GM19043 (cell line): ENCODE measurements around the gene LRBA.

Source experiments
- ATAC-seq: cut with Tn5 transposase; IDR thresholded peaks from one replicate; pipeline ENCODE4 v1.9.1; 2021; ENCODE audit warnings: low read depth; ENCODE audit not compliant: unreplicated experiment

LRBA gene

DNA sequence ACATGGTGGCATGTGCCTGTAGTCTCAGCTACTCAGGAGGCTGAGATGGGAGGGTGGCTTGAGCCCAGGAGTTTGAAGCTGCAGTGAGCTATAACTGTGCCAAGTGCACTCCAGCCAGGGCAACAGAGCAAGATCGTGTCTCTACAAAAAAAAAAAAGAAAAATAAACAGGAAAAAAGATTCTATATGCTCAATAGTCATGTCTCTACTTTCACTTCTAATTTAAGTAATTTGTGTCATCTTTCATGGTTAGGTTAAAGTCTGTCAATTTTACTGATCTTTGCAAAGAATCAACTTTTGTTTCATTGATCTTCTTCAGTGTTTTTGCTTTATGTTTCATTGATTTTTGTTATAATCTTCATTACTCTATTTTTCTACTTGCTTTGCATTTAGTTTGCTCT lies 539.3 kb downstream of the LRBA start:
- no peak for ATAC-seq

DNA sequence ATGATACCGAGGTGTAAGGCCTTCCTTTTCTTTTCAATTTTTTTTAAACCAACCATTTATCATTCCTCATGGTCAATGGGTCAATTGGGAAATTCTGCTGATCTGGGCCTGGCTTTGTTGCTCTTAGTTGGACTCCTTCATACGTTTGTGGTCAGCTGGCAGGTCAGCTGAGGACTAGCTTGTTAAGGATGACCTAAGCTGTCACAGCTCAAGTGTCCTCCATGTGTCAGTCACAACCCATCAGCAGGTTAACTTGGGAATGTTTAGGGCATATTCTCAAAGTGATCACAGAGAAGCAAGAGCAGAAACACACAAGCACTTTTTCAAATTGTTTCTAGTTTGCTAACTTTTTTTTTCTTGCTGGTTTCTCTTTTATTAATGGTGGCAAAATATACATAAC lies 550.6 kb downstream of the LRBA start:
- ATAC-seq: no peak

- no peak for ATAC-seq
Measured at GRCh38 chr4:150462743-150463142, 552.3 kb downstream of the LRBA start.

DNA sequence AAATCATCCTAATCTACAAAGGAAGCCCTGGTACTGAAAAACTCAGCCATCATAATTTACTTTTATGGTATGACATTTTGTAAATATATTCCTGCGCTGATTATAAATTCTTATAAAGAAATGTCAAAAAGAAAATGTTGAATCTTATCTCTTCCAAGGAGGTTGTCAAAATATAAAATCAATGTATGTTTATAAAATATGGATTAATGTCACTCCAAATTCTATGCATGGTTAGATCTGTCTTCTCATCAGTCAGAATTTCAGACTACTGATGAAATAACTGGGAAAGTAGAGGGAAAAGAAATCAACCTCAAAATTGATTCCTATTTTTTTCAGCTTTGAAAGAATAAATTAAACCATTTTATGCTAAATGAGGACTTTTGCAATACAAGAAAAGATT lies 553.1 kb downstream of the LRBA start:
- no peak for ATAC-seq

DNA sequence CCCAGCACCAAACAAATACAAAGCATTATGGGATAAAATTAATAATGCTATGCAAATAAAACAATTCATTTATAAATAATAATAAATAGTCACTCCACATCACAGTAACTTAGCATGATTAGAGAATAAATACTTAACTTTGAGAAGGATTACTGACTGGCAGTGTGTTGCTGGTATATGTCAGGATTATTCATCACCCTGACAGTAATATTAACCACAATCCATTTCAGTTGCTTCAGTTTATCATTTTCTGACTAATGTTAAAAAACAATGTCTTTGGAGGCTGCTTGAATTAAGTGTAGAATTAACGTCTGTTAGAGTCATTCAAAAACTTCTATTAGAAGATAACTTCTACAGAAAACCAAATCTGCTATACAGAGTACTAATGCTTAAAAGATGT lies 557.3 kb downstream of the LRBA start:
- ATAC-seq: no peak

GRCh38 chr4:150451883-150452282 lies 563.2 kb downstream of the LRBA start:
- ATAC-seq: no peak

GRCh38 chr4:150447356-150447755 lies 567.7 kb downstream of the LRBA start:
- no peak for ATAC-seq

DNA sequence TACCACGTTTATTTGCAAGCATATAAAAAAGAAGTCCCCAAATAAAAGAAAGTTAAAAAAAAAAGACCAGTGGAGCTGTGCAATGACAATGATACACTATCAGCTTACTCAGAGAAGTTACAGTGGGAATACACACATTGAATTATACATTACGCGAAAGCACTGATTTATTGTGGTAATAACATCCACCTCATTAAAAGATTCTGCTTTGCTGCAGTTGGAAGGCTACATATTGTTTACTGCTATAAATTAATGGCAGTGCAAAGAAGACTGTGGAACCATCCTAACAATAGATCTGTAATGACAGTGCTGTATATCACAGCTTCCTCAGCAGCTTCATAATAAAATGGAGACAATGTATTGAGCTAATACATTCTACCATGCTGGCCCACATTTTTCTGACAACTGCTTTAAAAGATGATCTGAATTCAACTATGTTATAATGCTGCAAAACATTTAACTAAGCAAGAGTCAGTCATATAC lies 575.6 kb downstream of the LRBA start:
- no peak for ATAC-seq

DNA sequence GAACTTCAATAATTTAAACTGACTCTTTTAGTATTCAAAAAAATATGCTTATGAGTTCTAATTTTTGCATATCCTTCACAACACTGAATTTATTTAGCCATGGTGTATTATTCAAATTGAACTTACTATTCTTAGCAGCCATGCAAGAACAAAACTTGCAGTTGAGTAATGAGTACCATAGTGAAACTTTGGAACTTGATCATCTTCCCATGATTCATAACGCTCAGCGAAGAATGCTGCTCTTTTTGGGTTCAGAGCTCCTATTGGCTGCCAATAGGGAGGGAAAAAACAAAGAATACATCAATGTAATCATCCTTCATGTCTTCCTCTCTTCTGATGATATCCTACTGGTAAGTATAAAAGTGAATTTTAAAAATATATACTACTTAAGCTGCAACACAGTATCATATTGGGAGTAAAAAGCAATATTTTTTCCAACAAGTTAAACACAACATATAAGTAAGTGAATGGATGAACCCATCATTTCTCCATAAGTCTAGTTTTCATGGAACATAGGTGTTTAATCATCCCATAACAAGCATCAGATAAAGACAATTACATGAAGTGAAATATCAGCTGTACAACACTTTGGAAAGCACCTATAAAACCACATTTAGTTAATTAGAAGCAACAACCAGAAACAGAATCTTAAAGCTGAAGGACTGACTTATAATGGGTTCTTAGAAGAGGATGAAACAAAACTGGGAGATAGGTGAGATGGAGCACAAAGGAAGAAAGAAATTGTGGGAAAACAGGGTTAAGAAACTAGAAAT lies 578.3 kb downstream of the LRBA start:
- ATAC-seq: no peak

GRCh38 chr4:150431221-150431620 lies 583.9 kb downstream of the LRBA start:
- ATAC-seq: no peak

- ATAC-seq: no peak
Measured at GRCh38 chr4:150425161-150425560, 589.9 kb downstream of the LRBA start.

DNA sequence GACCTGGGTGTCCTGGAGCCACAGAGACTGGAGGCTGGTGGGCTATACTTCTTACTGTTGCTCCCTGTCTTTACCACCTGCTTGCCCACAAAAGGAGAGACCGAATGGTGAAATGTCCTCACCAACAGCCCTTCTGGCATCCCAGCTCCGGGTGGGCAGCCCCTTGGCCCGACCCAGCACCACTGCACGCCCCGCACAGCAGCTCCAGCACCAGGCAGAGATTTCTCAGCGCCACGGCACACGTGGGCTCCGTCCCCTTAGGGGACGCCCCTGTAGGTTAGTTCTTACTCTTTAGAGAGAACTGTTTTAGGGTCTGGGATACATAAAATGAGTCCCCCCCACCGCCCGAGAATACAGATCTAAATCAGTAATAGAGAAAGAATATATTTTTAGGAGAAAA lies 591.6 kb downstream of the LRBA start:
- ATAC-seq: no peak

DNA sequence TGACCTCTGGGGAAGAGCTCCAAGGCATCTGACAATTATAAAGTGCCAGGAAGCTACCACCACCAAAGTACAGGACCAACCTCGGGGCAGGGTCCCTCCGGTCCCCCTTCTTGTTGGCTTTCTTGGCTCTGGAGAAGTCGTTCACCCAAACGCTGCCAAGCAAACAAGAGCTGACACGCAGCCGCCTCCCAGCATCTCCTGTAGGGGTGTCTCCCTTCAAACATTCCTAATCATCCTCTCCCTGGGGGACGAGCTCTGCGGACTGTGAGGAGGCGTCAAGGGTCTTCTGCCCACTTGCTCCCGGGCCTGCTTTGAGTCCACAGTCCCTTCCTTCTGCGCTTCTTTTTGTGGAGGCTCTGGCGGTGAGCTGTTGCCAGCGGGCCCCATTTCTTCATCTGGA lies 592.0 kb downstream of the LRBA start:
- no peak for ATAC-seq

GRCh38 chr4:150421612-150422011 lies 593.5 kb downstream of the LRBA start:
- no peak for ATAC-seq

GRCh38 chr4:150419939-150420338 lies 595.1 kb downstream of the LRBA start:
- ATAC-seq: no peak

DNA sequence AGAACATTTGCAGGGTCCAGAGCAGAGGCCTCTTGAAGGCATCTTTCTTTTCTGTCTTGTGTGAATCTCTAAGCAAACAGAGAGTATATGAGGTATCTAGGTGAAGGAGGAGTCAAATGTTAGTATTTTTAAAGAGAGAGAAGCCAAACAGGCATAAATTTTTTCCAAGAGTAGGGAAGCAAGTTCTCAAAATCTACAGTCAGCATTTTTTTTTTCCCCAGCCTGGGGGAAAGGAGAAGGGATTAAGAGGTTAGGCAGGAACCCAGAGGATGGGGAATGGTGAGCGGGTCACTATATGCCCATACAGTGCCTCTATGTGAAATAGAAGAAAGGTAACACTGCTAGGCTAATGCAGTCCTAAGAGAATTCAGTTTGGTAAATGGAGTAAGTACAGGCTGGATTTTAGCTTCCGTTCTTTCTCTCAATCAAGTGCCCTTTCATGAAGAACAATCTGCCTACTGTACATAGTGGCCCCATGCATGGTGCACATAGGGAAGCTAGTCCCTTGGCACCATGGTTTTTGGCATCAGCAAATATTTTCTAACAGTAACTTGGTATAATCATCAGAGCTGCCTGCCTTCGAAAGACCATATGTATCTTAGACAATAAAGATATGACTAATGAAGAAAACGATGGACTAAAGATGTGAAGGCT lies 596.2 kb downstream of the LRBA start:
- no peak for ATAC-seq

- no peak for ATAC-seq
Measured at GRCh38 chr4:150415213-150415612, 599.9 kb downstream of the LRBA start.

GRCh38 chr4:150411520-150411919 lies 603.6 kb downstream of the LRBA start:
- ATAC-seq: no peak

DNA sequence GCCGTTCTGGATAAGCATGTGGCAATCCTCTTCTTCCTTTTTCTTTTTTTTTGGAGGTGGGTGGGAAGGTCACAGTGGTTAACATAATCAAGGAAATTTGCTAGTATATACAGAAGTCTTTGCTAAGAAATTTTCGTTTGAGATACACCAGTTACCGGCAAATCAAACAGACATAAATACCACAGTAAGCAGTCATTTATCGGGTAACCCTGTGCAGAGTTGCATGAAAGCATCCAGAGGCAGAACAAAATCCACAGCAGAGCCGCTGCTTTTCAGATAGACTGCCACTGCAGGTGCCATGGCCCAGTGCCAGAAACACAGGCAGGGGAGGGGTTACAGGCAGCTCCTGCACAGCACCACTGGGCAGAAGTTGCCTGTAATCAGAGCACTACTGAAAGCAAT lies 612.2 kb downstream of the LRBA start:
- ATAC-seq: peak; percentile 75

DNA sequence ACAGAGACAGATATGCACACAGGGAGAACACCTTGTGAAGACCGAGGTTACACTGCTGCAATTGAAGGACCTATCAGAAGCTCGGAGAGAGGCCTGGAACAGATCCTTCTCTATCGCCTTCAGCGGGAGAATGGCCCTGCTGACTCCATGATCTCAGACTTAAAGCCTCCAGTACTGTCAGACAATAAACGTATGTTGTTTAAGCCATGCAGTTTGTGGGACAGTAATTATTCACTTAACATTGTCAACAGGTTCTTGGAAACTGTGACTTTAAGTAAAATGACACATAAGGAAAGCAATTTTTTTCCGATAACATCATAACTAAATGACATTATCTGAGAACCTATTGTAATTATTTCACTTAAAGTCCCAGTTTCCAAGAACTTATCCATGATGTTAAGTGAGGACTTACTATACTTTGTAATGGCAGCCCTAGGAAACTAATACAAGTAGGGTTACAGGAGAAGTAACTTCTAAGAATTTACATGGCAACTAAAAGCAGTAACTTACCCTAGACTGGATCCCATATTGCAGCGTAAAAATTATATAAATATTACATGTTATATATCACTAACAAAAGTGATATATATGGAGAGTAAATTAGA lies 613.9 kb downstream of the LRBA start:
- no peak for ATAC-seq

DNA sequence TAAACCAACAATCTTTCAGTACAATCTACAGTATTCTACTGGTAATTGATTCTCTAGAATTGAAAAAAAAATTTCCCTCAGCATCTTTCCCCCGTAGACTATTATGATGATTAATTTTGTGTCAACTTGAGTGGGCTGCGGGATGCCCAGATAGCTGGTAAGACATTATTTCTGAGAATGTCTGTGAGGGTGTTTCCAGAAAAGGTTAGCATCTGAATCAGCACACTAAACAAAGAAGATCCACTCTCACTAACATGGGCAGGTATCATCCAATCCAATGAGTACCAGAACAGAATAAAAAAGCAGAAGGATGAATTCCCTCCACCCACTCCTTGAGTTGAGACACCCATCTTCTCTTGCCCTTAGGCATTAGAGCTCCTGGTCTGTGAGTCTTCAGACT lies 619.2 kb downstream of the LRBA start:
- no peak for ATAC-seq

DNA sequence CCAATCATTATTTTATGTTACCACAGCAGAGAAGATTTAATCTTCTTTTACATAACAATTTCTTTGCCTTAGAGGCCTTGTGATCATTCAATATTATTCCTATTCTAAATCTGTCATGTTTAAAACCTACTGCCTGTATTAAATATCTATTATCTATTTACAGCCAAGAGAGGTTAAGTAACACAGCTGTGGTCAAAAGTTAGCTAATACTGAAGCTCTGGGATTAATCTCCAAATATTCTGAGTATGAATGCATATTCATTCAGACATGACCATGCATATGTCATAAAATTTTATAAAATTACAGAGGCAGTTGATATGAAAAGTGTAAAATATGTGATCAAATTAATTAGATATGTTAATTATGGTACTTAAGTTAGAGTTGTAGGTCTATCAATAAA lies 621.0 kb downstream of the LRBA start:
- no peak for ATAC-seq
